Measurements from ENCODE around the gene TRIP13.
"Not testable (repeated sequence)": the region's sequence is repeated elsewhere in the genome, so short reads cannot be mapped to it uniquely, and the experiment has no call there.

DNA sequence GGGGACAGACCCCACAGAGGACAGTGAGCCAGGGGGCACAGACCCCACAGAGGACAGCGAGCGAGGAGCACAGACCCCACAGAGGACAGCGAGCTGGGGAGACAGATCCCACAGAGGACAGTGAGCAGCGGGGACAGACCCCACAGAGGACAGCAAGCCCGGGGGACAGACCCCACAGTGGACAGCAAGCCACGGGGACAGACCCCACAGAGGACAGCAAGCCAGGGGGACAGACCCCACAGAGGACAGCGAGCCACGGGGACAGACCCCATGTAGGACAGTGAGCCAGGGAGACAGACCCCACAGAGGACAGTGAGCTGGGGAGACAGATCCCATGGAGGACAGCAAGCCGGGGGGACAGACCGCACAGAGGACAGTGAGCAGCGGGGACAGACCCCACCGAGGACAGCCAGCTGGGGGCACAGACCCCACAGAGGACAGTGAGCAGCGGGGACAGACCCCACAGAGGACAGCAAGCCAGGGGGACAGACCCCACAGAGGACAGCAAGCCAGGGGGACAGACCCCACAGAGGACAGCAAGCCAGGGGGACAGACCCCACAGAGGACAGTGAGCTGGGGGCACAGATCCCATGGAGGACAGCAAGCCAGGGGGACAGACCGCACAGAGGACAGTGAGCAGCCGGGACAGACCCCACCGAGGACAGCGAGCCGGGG, 39.1 kb upstream of the TRIP13 start:
- TF ChIP-seq, protein P1, sequence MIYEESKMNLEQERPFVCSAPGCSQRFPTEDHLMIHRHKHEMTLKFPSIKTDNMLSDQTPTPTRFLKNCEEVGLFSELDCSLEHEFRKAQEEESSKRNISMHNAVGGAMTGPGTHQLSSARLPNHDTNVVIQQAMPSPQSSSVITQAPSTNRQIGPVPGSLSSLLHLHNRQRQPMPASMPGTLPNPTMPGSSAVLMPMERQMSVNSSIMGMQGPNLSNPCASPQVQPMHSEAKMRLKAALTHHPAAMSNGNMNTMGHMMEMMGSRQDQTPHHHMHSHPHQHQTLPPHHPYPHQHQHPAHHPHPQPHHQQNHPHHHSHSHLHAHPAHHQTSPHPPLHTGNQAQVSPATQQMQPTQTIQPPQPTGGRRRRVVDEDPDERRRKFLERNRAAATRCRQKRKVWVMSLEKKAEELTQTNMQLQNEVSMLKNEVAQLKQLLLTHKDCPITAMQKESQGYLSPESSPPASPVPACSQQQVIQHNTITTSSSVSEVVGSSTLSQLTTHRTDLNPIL (CRISPR knock-in tag; IDR thresholded peaks at IDR 0.05; ENCODE audit: low read depth), result not testable (repeated sequence)
- not testable (repeated sequence) for TF ChIP-seq BACH2 (CRISPR knock-in tag; IDR thresholded peaks at IDR 0.05; ENCODE audit: borderline replicate concordance); ZC3H10 (CRISPR knock-in tag; IDR thresholded peaks at IDR 0.05); OSR1 (CRISPR knock-in tag; IDR thresholded peaks at IDR 0.05); SNAI2 (CRISPR knock-in tag; IDR thresholded peaks at IDR 0.05); ZFP3 (CRISPR knock-in tag; IDR thresholded peaks at IDR 0.05)
